ENCODE measurements around the gene METTL25. TPM values are rescaled to one million over a fixed set of nuclear protein-coding genes. Genes with fewer than 3 reads are reported as not detected.

METTL25 gene
- total RNA-seq, 2 experiments from 2014 or later, result 8.0 to 12.5 TPM

- no peak overlapping the region for H2AFZ ChIP-seq (ENCODE audit: low read length)
- CTCF ChIA-PET (ENCODE audit: unreplicated experiment), result no interaction called here
Observed at GRCh38 chr12:82351390-82351789, 6.9 kb upstream of the METTL25 start.

GRCh38 chr12:82357340-82357739, 989 bp upstream of the METTL25 start:
- Histone ChIP-seq H3K4me2 (ENCODE audit: low read length) (peak overlapping the region; percentile 67), H3K4me1 (ENCODE audit: insufficient read depth, low read length, poor library complexity, severe bottlenecking) (peaks cover 18% of the 10 kb centered on the region), H3K9me2 (ENCODE audit: insufficient read depth, low read length) (no peaks in the 10 kb centered on the region), H3K9me3 (ENCODE audit: low read length) (no peaks in the 10 kb centered on the region), H3K79me2 (ENCODE audit: insufficient read depth, low read depth, low read length) (peaks cover 51% of the 10 kb centered on the region), H4K20me1 (ENCODE audit: insufficient read depth, low read length) (no peaks in the 10 kb centered on the region), H3K36me3 (ENCODE audit: insufficient read depth, low read length) (peaks cover 50% of the 10 kb centered on the region), H2AFZ (ENCODE audit: low read length) (peak overlapping the region; percentile 80; the same call in 1 of the 2 replicates), H3K4me3 (ENCODE audit: low read depth, low read length, poor library complexity, severe bottlenecking) (peak overlapping the region; percentile 94), H3K27ac (ENCODE audit: low read depth, low read length, poor library complexity, severe bottlenecking) (peak overlapping the region; percentile 68)
- no TSS peak for BruUV-seq (replicated peaks)
- CTCF ChIA-PET (ENCODE audit: unreplicated experiment), result no interaction called here
- no peak for DNase-seq (ENCODE audit: low spot score)
- intact Hi-C loops (cut with micrococcal nuclease; ENCODE audit: unreplicated experiment), result no loop called here
- TF ChIP-seq CTCF (conservative IDR thresholded peaks at IDR 0.05; ENCODE audit: low read length) (no peak), EZH2phosphoT487 (IDR thresholded peaks at IDR 0.05; ENCODE audit: borderline replicate concordance, low read depth, low read length) (no peak)
- POLR2A ChIA-PET, result interaction anchor here (0.6 to 1.3 kb wide), 2 partner anchors 12 to 509 kb away, joined by 3 to 5 read pairs; no protein-coding TSS in a partner anchor

More at GRCh38 chr12:82351390-82351789, 6.9 kb upstream of the METTL25 start:
- H3K4me2 ChIP-seq (ENCODE audit: low read length), result no peak overlapping the region
- no TSS peak for BruUV-seq (replicated peaks)
- no peak overlapping the region for H3K27ac ChIP-seq (ENCODE audit: low read depth, low read length, poor library complexity, severe bottlenecking)
- H3K4me1 ChIP-seq (ENCODE audit: insufficient read depth, low read length, poor library complexity, severe bottlenecking), result peaks cover 4% of the 10 kb centered on the region
- H3K36me3 ChIP-seq (ENCODE audit: insufficient read depth, low read length), result peaks cover 77% of the 10 kb centered on the region
- no peaks in the 10 kb centered on the region for H4K20me1 ChIP-seq (ENCODE audit: insufficient read depth, low read length)
- H3K79me2 ChIP-seq (ENCODE audit: insufficient read depth, low read depth, low read length), result peaks cover 21% of the 10 kb centered on the region
- no peaks in the 10 kb centered on the region for H3K9me2 ChIP-seq (ENCODE audit: insufficient read depth, low read length)
- TF ChIP-seq EZH2phosphoT487 (IDR thresholded peaks at IDR 0.05; ENCODE audit: borderline replicate concordance, low read depth, low read length) (no peak), CTCF (conservative IDR thresholded peaks at IDR 0.05; ENCODE audit: low read length) (no peak)
- DNase-seq (ENCODE audit: low spot score), result no peak
- no peaks in the 10 kb centered on the region for H3K9me3 ChIP-seq (ENCODE audit: low read length)
- POLR2A ChIA-PET, result interaction anchor here (0.7 to 2.0 kb wide), 2 partner anchors 26 to 1569 kb away, joined by 3 to 5 read pairs; no protein-coding TSS in a partner anchor
- no peak overlapping the region for H3K4me3 ChIP-seq (ENCODE audit: low read depth, low read length, poor library complexity, severe bottlenecking)
- intact Hi-C loops (cut with micrococcal nuclease; ENCODE audit: unreplicated experiment), result no loop called here

GRCh38 chr12:82357845-82358199, 507 bp upstream of the METTL25 start:
- H3K79me2 ChIP-seq (ENCODE audit: insufficient read depth, low read depth, low read length), result peaks cover 51% of the 10 kb centered on the region
- H3K9me3 ChIP-seq (ENCODE audit: low read length), result no peaks in the 10 kb centered on the region
- TSS peak; percentile 70 for BruUV-seq (replicated peaks)
- H3K4me2 ChIP-seq (ENCODE audit: low read length), result peak overlapping the region; percentile 67
- H2AFZ ChIP-seq (ENCODE audit: low read length), result peak overlapping the region; percentile 80; the same call in 1 of the 2 replicates
- no peaks in the 10 kb centered on the region for H3K9me2 ChIP-seq (ENCODE audit: insufficient read depth, low read length)
- peak overlapping the region; percentile 68 for H3K27ac ChIP-seq (ENCODE audit: low read depth, low read length, poor library complexity, severe bottlenecking)
- peak overlapping the region; percentile 94 for H3K4me3 ChIP-seq (ENCODE audit: low read depth, low read length, poor library complexity, severe bottlenecking)
- ChIA-PET CTCF (ENCODE audit: unreplicated experiment) (no interaction called here), POLR2A (interaction anchor here (0.6 to 1.3 kb wide), 3 partner anchors 11 to 989 kb away, joined by 3 to 7 read pairs (median 3); no protein-coding TSS in a partner anchor)
- H3K4me1 ChIP-seq (ENCODE audit: insufficient read depth, low read length, poor library complexity, severe bottlenecking), result peaks cover 18% of the 10 kb centered on the region
- H3K36me3 ChIP-seq (ENCODE audit: insufficient read depth, low read length), result peaks cover 45% of the 10 kb centered on the region
- intact Hi-C loops (cut with micrococcal nuclease; ENCODE audit: unreplicated experiment), result loop anchor here (1.0 kb wide), 1 partner anchor 328 kb away; the partner anchor contains the start of gene TMTC2
- DNase-seq (ENCODE audit: low spot score), result no peak
- TF ChIP-seq CTCF (conservative IDR thresholded peaks at IDR 0.05; ENCODE audit: low read length) (no peak), EZH2phosphoT487 (IDR thresholded peaks at IDR 0.05; ENCODE audit: borderline replicate concordance, low read depth, low read length) (no peak)
- no peaks in the 10 kb centered on the region for H4K20me1 ChIP-seq (ENCODE audit: insufficient read depth, low read length)
